HG02763 (cell line): ENCODE results near the gene RHO.
"Not testable (repeated sequence)": the region's sequence is repeated elsewhere in the genome, so short reads cannot be mapped to it uniquely, and the experiment has no call there.

Source experiments
- ATAC-seq: cut with Tn5 transposase; IDR thresholded peaks from one replicate; pipeline ENCODE4 v1.9.1; 2021; ENCODE audit warnings: mild to moderate bottlenecking, moderate library complexity; ENCODE audit not compliant: unreplicated experiment

The RHO gene

DNA sequence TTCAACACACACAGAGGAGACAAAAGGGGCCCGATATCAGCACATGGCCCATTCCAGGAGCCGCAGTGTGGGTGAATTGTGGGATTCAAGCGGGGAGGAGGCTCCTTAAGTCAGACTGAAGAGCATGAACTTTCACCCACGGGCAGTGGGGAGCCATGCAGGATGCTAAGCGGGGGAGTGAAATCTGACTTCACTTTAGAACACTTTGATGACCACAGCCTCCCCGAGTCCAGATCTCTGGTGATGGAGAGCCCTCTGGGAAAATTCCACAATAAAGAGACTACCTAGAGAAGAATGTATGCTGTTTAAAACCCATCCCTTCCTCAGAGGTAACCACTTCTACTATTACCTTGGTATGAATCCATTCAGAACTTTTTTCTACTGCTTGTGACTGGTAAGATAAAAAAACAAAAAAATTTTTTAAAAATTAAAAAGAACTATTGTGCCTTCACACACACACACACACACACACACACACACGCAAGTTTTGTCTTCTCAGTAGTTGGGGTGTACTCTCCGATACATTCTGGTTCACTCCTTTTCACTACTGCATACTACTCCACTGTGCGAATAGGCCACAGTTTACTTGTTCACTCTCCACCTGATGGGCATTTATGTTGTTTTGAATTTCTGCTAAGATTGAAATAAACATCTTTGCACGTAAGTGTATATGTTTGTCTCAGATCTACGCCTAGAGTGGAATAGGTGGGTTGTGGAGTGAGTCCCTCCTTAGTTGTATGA is 12.5 kb downstream of the RHO start:
- ATAC-seq: no peak

DNA sequence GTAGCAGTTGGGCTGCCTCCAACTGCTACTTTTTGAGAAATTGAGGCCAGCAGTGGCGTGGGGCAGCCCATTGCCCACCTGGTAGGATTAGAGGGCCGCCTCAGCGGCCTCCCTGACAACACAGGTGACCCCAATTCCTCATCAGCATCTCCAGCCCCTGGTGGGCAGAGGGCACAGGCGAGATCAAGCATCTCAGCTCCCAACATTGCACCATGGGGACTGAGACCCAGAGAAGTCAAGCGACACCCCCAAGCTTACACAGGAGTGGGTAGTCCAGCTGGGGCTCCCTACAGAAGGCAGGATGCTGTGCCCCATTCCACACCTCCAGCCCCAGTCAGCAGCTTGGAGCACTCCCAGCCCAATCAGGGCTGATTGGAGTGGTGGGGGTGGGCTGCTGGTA is 14.3 kb downstream of the RHO start:
- no peak for ATAC-seq

DNA sequence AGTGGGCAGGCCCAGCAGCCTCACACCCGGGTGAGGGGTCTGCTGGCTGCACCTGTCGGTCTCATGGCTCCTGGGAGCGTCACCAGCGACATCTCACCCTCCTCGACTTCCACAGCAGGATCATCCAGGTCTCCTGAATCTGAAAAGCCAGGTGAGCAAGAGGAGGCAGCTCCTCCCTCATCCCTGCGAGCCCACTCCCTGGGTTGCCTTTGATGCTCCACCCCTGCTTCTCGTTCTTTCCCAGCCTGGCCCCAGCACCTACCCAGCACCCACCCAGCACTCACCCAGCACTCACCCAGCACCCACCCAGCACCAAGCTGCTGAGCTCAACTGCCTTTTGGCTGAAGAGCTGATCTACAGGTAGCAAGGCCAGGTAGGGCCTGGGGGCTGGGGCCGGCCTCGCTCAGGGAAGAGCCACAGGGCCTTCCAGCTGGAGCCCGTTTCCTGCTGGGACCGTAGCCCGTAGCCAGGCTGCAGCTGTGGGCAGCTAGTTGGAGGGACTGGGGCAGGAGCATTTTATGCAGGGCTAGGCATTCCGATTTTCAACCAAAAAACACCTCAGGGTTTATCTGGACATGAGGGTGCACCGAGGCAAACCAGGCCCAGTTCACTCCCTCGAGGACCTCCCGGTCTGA is 14.8 kb downstream of the RHO start, which contains the start of gene H1-8:
Gene H1-8, plus strand, starts transcription at position 20 of the 635 bp plus-strand sequence. Its CDS starts 44 bp downstream, at position 64.
- ATAC-seq: no peak

DNA sequence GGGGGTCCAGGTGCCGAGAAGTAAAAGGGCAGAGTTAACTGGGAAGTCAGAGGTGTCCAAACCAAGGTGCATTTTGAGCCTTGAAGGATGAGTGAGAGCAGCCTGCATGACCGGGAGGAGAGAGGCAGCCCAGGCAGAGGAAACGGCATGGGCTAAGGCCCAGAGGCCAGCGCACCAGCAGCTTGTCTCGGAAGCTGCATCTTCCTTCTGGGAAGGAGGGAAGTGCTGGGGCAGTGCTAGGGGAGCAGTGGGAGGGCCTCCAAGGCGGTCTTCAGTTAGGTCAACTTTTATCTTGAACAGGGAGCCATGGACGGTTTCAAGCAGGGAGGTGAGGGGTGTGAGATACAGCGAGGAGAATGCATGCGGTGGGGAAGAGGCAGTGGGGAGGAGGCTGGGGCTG is 15.6 kb downstream of the RHO start:
- no peak for ATAC-seq

DNA sequence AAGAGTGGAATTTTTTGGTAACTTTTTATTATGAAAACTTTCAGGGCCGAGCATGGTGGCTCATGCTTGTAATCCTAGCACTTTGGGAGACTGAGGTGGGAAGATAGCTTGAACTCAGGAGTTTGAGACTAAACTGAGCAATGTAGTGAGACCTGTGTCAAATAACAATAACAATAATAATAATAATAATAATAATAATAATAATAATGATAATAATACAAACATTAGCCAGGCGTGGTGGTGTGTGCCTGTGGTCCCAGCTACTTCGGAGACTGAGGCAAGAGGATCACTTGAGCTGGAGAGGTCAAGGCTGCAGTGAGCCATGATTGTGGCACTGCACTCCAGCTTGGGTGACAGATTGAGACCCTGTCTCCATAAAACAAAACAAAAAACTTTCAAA is 17.5 kb downstream of the RHO start:
- not testable (repeated sequence) for ATAC-seq

DNA sequence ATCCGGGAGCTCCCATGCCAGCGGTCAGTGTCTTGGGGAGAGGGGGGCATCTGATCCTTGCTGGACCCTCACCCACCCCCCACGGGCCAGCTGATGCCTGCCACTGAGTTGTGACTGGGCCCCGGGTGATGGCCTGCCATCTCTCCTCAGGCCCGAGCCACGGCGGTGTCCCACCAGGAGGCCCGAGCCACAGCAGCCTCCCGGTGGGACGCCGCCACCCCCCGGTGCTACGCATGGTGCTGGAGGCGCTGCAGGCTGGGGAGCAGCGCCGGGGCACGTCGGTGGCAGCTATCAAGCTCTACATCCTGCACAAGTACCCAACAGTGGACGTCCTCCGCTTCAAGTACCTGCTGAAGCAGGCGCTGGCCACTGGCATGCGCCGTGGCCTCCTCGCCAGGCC is 18.8 kb downstream of the RHO start:
- ATAC-seq: no peak

DNA sequence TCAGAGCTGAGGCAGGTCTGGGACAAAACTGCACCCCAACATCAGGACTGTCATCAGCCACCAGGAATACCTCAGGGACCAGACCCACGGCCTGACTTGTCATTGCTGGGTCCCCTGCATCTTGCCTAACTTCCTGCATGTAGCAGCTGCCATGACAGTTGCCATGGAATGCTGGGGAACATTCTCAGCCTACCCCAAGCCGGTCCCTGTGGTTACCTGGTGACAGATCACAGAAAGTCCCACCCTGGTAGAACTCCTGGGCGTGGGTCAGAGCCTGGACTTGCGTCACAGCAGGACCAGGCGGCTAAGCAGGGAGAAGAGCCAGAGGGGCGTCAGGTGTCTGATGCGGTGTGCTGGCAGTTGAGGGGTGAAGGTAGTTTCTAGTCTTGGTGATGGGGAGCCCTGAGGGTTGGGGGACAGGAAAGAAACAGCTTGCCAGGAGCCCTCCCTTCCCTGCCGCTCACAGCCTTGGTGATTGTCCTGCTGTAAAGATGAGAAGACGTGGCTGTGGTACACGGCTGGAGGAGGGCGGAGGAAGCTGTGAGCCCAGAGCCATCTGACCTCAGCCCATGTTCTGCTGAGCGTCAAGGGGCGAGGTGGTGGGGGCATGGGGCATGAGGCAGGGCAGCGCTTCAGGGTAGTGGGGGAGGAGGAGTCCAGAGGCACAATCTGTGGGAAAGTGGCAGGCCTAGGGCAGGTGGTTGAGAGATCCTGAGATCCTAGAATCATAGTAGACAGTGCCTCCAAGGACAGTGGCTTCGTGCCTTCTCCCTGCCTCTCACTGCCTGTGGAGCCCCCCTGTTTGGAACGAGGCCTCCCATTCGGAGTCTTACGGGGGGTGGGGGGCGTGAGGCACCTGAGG is 19.9 kb downstream of the RHO start:
- no peak for ATAC-seq

DNA sequence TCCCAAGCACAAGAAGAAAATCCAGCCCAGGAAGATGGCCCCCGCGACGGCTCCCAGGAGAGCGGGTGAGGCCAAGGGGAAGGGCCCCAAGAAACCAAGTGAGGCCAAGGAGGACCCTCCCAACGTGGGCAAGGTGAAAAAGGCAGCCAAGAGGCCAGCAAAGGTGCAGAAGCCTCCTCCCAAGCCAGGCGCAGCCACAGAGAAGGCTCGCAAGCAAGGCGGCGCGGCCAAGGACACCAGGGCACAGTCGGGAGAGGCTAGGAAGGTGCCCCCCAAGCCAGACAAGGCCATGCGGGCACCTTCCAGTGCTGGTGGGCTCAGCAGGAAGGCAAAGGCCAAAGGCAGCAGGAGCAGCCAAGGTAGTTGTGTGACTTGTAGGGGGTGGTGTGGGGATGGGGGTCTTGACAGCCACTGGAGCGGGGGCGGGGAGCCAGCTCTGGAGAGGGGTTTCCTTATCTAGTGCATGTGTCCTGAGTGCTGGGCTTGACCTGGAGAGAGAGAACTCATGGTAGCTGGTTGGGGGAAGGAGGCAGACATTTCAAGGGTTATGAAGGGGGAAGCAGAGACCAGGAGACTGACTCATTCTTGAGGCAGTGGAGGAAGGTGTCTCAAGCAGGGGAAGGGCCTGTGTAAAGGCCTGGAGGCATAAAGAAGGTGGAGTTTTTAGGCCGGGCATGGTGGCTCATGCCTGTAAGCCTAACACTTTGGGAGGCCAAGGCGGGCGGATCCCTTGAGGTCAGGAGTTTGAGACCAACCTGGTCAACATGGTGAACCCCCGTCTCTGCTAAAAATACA is 20.8 kb downstream of the RHO start:
- ATAC-seq: no peak

DNA sequence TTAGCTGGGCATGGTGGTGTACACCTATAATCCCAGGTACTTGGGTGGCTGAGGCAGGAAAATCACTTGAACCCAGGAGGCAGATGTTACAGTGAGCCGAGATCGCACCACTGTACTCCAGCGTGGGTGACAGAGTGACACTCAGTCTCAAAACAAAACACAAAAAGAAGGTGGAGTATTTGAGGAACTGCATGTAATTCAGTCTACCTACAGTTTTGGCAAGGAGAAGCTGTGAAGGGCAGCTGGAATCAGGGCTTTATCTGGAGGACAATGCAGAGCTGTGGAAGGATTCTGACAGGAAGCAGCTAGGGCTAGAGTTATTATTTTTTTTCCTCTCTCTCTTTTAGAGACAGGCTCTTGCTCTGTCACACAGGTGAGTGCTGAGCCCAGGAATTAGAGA is 21.4 kb downstream of the RHO start:
- no peak for ATAC-seq

DNA sequence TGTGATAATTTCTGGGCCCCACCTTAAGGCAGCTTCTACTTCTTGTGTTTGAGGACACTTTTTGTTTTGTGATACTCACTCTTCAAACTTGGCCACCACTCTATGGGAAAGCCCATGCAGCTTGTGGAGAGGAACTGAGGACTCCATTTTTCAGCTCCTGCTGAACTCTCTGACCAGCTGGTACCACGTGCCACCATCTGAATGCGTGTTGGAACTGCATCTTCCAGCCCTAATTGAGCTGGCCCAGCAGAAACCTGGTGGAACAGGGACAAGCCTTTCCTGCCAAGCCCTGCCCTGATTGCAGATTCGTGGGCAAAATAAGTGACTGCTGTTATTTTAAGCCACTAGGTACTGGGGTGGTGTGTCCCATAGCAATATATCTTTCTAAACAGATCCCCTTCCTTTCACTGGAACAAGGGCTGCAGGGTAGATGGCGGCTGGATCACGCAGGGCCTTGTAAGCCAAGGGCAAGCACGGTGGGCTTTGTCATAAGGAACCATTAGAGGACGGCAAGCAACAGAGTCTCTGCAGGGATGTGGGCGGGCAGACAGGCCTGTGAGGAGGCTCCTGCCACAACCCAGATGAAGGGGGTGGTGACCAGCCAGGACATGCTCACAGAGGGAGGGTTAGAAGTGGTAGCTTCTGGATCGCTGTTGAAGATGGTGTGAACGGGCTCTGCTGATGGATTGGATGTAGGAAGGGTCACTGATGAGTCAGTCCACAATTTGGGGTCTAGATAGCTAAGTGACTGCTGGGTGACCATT is 24.0 kb downstream of the RHO start:
- ATAC-seq: no peak

DNA sequence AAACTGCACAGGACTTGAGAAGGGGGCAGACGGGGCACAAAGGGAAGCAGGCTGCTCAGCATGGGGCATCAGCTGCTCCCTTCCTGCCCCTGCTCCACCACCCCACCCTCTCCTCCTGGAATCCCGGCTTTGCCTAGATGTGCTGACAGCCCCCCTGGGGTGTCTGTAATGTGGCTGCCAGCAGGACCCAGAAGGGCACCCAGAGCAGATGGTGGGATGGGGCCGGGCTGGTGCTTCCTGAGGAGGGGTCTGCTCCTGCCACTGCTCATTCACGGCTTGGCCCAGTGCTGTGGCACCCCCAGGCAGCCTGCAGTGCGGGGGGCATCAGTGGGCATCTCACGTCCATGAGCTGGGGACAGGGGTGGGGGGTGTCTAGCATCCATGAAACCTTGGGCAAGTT is 24.7 kb downstream of the RHO start:
- no peak for ATAC-seq

DNA sequence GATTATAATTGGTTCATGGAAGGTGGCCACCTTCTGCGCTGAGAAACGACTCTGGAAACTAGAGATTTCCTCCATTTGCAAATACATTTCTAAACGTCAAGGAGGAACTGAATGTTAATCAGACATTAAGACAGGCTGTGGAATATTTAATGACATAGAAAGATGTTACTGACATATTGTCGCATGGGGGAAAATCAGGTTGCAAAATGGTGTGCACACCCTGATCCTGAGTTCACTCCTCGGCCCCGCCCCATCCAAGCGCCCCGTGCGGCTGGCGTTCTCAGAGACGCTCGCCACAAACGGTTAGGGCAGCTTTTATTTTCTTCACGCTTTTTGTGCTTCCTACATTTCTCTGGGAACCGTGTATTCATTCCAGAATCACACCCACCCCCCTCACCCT is 25.3 kb downstream of the RHO start:
- no peak for ATAC-seq

DNA sequence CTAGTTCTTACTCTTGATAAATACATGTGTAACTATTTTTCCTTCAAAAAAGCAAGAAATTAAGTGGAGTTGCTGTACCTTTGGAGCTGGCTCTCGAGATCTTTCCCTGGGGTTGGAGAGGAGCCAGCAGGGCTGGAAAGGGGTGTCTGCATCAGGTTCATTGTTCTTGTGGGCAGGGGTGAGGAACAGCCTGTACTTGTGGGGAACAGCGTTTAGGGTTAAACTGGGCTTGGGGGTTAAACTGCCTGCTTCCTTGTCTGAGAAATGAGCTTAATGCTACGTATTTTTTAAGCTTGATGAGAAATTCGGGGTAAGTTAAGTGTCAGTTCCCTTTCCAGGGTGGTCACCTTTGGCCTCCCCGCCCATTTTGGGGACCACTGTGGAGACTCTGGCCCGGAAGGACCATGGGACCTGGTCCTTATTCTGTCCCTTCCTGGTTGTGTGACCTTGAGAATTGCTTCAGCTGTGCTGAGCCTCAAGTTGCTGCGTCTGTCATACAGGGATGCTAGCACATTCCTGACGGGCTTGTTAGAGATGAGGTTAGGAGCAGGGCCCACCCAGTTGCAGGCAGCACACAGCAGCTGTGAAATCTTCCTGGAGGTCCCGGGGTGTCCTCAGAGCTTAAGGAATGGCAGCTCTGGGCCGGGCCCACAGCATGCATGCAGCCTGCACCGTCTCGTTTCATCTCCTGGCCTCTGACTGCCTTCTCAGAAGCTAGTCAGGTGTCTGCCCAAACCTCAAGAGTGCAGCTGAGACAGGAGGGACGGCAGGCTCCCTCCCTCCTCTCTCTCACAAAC is 26.1 kb downstream of the RHO start:
- no peak for ATAC-seq

DNA sequence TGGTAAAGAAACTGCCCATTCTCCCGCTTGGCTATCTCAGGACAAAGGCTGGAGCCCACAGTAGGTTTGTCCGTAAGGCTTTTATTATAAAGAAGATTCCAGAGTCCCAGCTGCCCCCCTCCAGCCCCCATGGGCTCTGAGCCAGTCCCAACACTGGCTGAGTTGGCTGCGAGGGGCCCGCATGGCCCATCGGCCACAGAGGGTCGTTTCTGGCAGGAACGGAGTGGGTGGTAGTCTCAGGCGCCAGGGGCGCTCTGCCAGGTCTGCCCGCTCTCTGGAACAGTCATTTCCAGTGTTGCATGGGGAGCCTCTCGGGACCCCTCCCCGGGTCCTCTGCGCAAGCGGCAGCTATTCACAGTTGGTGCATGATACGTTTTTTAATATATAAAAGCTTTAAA is 26.7 kb downstream of the RHO start:
- ATAC-seq: no peak

DNA sequence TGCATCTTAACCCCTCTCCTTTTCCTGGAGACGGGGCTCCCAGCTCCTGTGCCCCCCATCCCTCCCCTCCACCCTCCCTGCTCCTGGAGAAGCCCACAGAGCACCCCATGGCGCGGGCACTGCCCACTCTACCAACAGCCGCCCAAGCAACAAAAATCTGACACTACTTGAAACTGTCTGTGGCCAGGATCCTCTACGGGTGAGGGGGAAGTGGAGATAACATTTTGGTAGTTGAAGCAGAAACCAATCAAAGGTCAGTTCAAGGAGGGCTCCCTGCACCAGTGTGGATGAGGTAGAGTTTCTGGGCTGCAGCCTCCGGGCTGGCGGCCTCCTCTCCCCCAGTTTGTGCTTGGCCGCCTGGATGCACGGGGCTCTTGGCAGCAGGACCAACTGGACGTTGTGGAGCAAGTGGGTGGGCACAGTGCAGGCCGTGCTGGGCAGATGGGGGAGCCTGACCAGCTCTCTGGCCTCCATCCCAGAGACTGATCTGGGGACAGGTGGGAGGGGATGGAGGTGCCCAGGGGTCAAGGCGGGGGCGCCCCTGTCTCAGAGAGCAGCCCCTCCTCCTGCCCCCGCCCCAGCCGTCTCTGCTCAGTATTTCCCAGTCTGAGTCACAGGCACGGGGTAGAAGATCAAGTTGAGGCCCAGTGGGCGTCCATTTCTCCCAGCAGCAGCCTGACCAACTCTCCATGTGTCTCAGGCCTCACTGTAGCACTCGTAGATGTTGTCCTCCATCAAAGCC is 27.3 kb downstream of the RHO start:
- ATAC-seq: no peak

DNA sequence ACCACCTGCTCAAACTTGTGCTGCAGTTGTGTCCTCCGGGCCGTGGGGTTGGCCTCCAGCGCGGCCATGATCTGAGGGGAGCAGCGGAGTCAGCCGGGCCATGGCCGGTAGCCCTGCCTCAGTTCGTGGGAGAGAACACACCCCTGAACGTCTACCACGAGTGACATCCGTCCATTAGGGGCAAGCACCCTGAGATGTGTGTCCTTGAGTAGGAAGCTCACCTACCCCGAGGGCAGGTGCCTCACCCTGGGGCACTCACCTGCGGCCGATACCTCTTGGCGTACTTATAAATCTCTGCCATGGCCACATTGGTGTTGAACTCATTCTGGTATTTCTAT is 27.9 kb downstream of the RHO start:
- no peak for ATAC-seq

DNA sequence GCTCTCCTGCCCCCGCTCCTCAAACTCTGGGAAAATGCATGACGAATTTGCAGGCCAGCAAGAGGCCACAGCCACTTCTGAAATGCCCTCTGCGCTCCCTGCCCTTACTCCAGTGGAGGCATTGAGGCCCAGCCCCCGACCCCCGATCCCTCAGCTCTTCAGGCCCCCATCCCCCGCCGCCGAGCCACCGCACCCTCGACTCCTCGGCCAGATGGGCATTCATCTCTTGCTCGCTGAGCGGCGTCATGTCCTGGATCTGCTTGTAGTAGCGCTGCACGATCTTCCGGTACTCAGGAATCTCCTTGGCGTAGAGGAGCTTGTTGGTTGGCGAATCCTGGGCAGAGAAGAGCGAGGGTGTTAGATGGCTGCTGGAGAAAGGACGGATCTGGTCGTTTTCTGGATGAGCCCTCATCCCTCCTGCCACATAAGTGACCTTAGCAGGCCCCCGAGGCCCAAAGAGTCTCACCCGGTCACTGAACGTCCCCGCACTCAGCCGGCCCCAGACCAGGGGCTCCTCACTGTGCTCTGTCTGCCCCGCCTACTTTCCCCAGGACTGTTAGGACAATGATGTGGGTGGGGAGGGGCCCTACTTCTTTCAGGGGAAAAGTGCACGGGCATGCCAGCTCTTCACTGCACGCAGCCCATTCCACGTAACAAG is 28.6 kb downstream of the RHO start:
- ATAC-seq: no peak

DNA sequence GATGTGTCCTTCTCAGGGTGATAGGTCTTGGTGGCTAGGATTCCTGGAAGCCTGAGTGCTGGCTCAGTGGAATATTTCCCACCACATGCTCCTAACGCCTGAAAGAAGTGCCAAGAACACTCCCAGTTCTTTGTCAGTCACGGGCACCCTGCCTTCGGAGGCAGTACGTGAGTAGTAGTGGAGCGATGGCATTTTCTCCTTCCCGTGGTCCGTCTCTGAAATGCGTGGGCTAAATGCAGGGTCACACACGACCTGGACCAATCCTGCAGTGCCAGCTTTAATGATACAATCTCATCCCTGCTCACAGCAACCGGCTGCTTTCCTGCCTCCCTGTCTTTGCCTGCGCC is 29.1 kb downstream of the RHO start:
- no peak for ATAC-seq
